NCI-H128 (cell line): ENCODE measurements around the gene DOCK8.

Experiments
- DNase-seq: peaks from one replicate; lab custom pipeline; 2025; ENCODE audit not compliant: unreplicated experiment; lab: John Stamatoyannopoulos, UW

DOCK8 gene

DNA sequence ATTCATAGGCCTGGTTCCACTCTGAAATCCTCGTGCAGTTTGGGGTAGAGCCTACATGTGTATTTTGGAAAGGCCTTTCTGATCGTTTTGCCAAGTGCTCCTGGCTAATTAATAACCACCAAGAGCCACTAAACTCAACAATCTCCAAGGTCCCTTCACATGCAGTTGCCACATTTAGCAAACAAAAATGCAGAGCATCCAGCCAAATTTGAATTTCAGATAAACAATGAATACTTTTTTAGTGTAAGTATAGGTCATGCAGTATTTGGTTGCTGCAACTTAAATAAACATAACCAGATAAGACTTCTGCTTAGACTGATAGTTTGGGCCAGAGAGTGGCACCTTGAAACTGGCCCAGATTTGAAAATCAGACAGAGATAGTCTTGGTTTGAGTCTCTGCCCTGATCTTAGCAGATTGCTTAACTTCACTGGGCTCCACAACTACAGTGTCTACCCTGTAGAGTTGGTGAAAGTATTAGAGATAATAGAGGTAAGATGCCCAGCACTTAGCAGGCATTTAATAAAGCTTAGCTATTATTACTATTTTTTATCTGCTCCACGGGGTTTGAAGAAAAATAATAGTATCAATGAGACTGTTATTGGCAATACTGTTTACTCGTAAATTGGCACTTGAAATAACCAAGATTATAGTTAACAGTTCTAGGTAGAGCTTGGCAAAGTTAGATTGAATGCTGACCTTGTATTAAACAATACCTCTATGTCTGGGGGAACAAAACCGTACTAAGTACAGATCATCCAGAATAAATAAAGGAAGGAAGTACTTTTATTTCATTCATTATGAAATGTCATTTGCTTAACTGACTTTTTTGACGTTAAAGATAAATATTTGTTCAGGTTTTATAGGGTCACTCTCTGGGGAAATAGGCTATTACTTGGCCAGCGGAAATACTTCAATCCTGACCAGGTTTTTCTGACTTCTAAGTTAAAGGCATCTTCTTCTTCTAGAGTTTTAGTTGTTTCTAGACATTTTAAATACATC is 274.8 kb downstream of the DOCK8 start:
- no peak for DNase-seq

DNA sequence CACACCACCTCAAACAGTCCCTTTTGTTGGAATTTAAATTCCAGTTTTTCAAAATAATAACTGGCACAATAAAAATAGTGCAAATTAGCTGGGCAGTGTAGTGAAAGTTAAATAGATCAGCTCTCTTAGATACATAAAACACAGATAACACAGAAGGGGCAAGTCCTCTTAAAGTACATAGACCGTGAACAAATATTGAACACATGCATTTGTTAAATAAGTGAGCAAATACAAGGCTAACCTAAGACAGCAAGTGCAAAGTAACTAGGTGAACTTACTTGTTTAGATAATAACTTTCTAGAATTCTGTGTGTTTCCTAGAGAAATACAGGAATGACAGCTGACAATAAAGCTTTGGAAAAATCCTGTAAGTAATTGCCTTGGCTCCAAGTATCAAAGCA is 280.1 kb downstream of the DOCK8 start:
- DNase-seq, result no peak

DNA sequence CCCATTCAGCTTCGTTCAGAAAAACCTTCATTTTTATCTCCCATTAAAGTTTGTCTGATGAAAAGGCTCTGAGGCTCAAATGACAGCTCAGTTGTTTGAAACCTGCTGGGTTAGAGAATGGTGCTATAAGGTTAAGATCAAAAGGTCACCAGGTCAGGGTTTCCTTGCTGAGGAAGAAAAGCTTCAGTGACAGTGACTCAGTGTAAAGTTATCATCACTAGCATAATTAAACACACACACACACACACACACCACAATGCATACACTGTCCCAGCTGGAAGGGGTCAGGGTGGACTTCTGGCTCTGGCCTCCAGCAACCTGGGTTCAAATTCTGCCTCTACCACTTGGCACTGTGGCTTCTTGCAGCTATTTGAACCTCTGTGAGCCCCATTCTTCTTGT is 281.1 kb downstream of the DOCK8 start:
- DNase-seq, result no peak

DNA sequence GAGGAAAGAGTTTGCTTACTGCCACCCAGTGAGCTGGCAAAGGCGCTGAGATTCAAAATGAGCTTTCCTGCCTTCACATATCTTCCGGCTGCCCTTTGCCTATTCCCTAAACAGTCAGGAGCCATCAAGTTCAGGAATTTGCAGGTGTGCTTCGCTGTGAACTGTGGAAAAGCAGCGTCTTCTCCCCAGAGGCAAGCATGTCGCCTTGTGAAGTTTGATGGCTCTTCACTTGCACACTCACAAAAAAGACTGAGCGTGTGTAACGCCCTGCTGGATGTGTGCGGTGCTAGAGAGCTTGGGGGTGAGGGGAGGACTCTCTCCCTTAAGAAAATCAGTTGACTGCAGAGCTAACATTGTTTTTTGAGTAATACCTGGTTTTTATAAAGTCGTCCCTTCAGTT is 288.7 kb downstream of the DOCK8 start:
- DNase-seq, result no peak

DNA sequence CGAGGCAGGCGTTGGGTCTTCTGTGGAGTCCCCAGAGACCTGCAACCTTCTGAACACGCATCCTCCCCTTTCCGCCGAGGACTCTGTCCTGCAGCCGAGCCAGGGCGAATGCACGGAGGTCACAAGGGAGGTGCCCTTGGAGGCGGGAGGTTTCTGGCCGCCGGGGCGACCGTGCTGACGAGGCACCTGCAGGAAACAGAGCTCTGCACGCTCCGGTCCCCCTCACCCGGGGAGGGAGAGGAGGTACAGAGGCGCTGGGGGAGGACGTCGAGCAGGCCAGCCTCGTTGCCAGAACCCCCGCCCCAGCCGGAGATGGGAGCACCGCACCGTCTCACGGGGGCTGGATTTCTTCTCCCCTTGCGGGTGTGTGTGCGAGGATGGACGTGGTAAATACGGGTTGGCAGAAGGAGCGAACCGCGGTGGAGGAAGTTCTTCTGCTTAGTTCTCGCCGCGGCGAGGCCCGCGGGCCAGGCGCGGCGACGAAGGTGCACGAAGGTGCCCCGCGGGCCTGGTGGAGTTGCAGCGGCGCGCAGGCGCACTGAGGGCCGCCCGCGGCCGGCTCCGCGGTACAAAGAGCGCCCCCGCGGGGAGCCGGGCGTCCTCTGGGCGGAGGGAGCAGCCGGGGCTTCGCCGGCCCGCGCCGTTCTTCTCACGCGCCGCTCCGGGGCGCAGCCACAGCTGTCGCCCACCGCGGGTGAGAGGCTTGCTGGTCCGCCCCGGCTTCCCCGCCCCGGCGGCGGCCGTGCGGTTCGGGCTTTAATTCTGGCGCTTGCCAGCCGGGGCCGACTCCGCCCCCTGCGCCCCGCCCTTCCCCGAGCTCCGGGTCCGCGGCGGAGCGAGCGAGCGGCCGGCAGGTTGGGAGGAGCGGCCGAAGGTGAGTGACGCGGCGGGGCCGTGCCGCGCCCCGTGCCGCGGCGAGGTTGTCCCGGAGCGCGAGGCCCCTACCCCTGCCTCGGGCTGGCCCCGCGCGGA is 289.5 kb downstream of the DOCK8 start, which contains the start of gene KANK1:
KANK1 (plus strand) TSS at position 815 of the 972 bp plus-strand sequence.
- peak; percentile 50 for DNase-seq

DNA sequence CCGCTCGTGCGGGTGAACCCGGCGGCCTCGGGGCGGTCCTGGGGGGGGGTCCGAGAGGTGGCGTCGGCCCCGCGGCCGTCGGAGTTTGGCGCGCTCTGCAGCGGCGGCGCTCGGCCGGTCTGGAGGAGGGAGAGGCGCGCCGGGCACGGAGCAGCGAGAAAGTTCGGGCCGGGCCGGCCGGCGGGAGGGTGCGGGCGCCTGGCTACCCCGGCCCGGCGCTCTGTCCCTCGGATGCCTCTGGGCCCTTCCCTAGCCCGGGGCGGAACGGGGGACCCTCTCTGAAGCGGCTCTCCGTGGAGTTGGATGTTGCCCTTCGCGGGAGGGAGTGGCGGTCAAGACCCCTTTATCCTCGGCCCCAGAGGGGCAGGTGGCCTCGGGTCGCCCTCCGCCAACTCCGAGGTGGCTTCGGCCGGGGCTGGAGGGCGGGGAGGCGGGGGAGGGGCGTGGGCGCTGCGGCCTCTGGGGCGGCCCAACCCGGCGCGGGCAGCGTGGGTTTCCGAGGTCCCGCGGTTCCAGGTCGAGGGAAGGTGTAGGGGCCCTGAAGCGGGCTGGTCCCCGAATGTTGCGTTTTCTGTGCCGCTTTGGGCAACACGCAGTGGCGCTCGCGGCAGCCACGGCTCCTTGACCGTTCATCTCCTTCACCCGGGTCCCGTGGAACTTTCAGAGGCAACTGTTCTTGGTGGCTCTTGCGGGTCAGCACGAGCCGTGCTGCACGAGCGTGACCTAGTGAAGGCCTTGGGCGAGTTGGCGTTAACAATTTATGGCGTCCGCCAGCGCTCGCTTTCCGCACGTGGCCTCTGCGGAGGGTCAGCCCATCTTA is 290.5 kb downstream of the DOCK8 start:
- no peak for DNase-seq

DNA sequence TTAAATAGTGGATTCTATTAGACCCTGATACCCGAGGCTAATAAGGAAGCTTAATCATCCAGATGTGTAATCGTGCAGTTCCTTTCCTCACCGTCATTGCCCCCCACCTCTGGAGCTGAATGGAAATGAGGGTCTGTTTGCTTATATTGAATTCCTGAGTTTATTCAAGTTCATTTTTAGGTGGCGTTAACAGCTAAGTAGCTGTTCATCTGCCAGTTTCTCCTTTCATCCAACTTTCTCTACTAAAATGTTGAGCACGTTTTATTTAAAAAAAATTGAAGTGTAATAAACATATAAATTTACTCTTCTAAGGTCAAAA is 291.0 kb downstream of the DOCK8 start:
- no peak for DNase-seq

DNA sequence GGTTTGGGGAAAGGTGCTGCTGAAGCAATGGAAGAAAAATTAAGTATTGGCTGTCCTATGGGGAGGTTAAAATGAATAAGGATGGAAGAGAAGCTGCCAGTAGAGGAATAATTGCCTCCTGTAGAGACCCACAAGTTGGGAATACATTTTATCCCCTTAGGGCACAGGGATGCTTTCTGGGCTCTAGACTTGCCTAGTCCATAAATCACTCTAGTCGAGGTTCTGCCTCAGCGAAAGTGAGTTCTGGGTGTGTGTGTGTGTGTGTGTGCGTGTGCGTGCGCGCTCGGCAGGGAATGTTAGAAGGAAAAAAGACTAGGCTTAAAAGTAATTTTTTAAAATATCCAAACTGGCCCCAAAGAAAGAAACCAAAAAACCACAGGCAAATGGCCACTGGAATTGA is 291.6 kb downstream of the DOCK8 start:
- no peak for DNase-seq

DNA sequence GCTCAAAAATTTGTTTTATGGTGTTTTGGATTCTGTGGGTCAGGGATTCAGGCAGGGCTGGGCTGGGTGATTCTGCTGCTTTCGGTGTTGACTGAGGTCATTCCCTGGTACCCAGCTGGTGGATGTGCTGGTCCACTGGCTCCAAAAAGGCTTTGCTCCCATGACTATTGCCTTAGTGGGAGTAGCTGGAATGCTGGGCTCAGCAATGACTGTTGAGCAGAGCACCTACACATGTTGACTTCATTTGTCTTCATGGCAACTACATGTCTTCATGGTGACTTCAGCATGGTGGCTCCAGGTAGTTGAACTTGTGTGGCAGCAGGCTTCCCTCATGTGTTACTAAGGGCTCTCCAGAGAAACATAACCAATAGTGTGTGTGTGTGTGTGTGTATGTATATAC is 297.2 kb downstream of the DOCK8 start:
- no peak for DNase-seq

DNA sequence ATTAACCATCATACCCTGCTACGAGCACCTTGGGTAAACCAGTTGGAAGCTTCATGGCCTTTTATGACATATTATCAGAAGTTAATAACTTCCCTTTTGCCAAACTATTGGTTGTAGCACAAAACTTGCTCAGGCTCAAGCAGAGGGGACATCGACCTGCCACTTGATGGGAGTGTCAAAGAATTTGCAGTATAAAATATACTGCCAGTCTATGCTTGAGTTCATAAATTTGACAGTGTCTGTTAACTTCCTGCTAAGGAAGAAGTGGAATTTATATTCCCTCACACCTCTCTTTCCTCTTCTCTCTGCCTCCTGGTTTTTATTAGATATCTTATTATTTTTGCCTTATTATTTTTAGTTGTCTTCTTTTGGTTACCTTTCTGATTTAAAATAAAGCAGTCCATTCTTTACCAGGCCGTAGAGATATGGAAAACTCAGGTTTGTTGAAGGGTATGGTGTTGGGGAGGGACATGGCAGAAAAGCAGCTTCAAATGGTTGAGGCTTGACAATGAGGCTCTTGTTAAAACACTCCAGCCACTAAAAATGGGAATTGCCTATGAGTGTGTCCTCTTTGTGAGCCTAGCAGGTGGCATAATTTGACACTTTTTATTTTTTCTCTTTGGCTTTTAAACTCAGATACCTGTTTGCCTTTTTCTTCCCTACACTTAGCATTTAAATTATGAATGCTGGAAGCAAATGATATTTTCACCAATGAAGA is 298.0 kb downstream of the DOCK8 start:
- DNase-seq, result no peak
